Activated naive CD4-positive, alpha-beta T cell treated with Interleukin-2 at 50 U/mL for 16 hours (primary cell): ENCODE measurements around the gene FAR2.
"Not testable (repeated sequence)": the region's sequence is repeated elsewhere in the genome, so short reads cannot be mapped to it uniquely, and the experiment has no call there.

ENCODE experiments used
- DNase-seq: peaks from one replicate; pipeline ENCODE4 v3.0.0-alpha.2; 2020

The FAR2 gene

GRCh38 chr12:29346769-29347421, 197.8 kb downstream of the FAR2 start:
- DNase-seq: no peak

- no peak for DNase-seq
Measured at GRCh38 chr12:29350080-29350479, 201.0 kb downstream of the FAR2 start.

GRCh38 chr12:29354954-29355353, 205.9 kb downstream of the FAR2 start:
- DNase-seq: no peak

- no peak for DNase-seq
Measured at GRCh38 chr12:29365091-29365490, 216.0 kb downstream of the FAR2 start.

- DNase-seq: no peak
Measured at GRCh38 chr12:29374012-29374411, 224.9 kb downstream of the FAR2 start.

- no peak for DNase-seq
Measured at GRCh38 chr12:29374913-29375312, 225.8 kb downstream of the FAR2 start.

GRCh38 chr12:29376118-29376517, 227.0 kb downstream of the FAR2 start:
- no peak for DNase-seq

GRCh38 chr12:29380536-29381523, 231.8 kb downstream of the FAR2 start, which contains the start of gene ERGIC2:
ERGIC2 (minus strand) TSS chr12:29381172; CDS start chr12:29371633, 9,539 bp downstream.
- peak; percentile 87 for DNase-seq

GRCh38 chr12:29382251-29382650, 233.2 kb downstream of the FAR2 start:
- DNase-seq: no peak

- DNase-seq: not testable (repeated sequence)
Measured at GRCh38 chr12:29385194-29385593, 236.1 kb downstream of the FAR2 start.
